ENCODE data around the gene C10orf105. TPM values are rescaled to one million over a fixed set of nuclear protein-coding genes. Genes with fewer than 3 reads are reported as not detected.

Gene C10orf105
- total and polyA plus RNA-seq, 7 experiments from 2014 or later: 0.13 to 1.0 (median 0.19) TPM; not detected in 2

DNA sequence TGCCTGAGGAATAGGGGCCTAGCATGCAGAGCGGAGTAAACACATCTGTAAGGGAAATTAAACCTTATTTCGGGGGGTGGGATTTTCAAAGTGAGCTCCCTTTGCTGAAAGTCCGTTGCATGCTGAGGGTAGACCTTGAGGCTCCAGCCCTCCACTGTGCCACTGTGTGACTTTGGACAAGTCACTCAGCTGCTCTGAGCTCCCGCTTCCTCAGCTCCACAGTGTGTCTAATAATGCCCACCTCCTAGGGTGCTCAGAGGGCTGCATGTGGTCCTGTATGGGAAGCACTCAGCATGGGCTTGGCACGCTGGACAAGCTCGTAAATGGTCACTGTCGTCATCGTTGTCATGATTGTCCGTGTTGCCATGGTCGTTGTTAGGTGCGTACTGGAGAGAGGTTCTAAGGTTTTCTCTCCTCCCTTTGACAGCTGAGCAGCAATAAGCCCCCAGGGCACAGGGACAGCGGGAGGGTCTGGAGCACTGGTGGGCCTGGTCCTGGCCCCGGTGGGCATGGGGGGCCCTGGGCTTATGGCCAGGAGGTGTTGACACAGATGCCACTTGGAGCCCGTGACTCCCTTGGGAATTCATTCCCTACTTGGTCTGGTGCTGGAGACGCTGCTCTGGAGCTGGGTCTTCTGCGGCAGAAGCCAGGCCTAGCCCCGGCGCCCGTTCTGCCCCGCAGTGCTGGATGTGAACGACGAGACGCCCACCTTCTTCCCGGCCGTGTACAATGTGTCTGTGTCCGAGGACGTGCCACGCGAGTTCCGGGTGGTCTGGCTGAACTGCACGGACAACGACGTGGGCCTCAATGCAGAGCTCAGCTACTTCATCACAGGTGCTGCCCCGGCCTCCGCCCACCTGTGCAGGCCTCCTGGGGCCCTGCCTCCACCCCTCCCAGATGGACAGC, 13.1 kb downstream of the C10orf105 start:
- no peaks in the 10 kb centered on the region for H3K36me3 Mint-ChIP-seq
- POLR2A ChIA-PET: interaction anchor here (0.7 to 4.7 kb wide), 5 partner anchors 8 to 70 kb away, joined by 3 to 36 read pairs (median 8); partner anchors contain the start of gene VSIR

DNA sequence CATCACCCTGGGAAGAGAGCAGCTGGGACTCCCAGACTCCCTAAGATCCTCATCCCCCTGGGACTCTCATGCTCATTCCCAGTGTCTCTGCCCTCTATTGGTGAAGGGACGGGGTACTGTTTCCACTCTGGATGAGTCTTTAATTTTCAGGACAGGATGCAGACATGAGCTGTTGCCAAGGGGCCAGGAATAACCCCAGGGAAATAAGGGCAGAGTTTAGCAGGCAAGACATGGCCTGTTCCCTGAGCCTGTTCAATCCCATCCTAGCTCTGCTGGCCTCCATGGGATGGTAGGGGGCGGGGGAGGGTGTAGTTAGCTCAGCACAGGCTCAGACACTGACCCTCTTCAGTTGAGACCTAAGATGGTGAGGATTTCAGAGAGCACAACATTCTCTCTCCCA, 14.0 kb downstream of the C10orf105 start:
- Mint-ChIP-seq H3K36me3 (no peaks in the 10 kb centered on the region), H3K4me1 (peaks cover 12 to 35% (median 25%) of the 10 kb centered on the region in 7 donors), H3K4me3 (no peak overlapping the region), H3K9me3 (peaks cover 0 to 2% (median 0%) of the 10 kb centered on the region in 11 donors), H3K27ac (no peak overlapping the region), H3K27me3 (no peaks in the 10 kb centered on the region)
- ChIA-PET CTCF (interaction anchor here (1.0 to 5.1 kb wide), 7 partner anchors 8 to 135 kb away, joined by 3 to 34 read pairs (median 4); partner anchors contain the start of gene VSIR), POLR2A (interaction anchor here (0.7 to 4.7 kb wide), 6 partner anchors 9 to 71 kb away, joined by 3 to 36 read pairs (median 6); partner anchors contain the start of gene VSIR)
- H3K4me1 ChIP-seq (ENCODE audit: control insufficient read depth in 2 of 2, insufficient read depth in 2 of 2, low read length in 2 of 2): peaks cover 11 to 13% of the 10 kb centered on the region in 2 donors
- H3K27me3 ChIP-seq (ENCODE audit: control insufficient read depth in 2 of 2, insufficient read depth in 2 of 2, low read length in 2 of 2): no peaks in the 10 kb centered on the region
- H3K27ac ChIP-seq (ENCODE audit: low read depth, low read length): no peak overlapping the region
- no peak for DNase-seq
- no peaks in the 10 kb centered on the region for H3K9me3 ChIP-seq (ENCODE audit: control insufficient read depth in 2 of 3, low read length in 3 of 3)
- ATAC-seq: no peak
- intact Hi-C loops (cut with micrococcal nuclease): no loop called here
- H3K36me3 ChIP-seq (ENCODE audit: control insufficient read depth in 2 of 3, insufficient read depth in 3 of 3, low read length in 3 of 3): no peaks in the 10 kb centered on the region
- no peak overlapping the region for H3K4me3 ChIP-seq (ENCODE audit: low read length)

More for the DNA sequence above, 13.1 kb downstream of the C10orf105 start:
- peaks cover 14 to 43% (median 29%) of the 10 kb centered on the region in 7 donors for H3K4me1 Mint-ChIP-seq
- ATAC-seq: no peak
- H3K9me3 Mint-ChIP-seq: peaks cover 0 to 2% (median 0%) of the 10 kb centered on the region in 11 donors
- no peak overlapping the region for H3K4me3 Mint-ChIP-seq
- CTCF ChIA-PET: interaction anchor here (0.6 to 5.1 kb wide), 15 partner anchors 9 to 390 kb away, joined by 3 to 38 read pairs (median 4); partner anchors contain the start of gene VSIR
- Histone ChIP-seq H3K27me3 (ENCODE audit: control insufficient read depth in 2 of 2, insufficient read depth in 2 of 2, low read length in 2 of 2) (no peaks in the 10 kb centered on the region), H3K4me1 (ENCODE audit: control insufficient read depth in 2 of 2, insufficient read depth in 2 of 2, low read length in 2 of 2) (peaks cover 11 to 13% of the 10 kb centered on the region in 2 donors), H3K27ac (ENCODE audit: low read depth, low read length) (no peak overlapping the region), H3K36me3 (ENCODE audit: control insufficient read depth in 2 of 3, insufficient read depth in 3 of 3, low read length in 3 of 3) (no peaks in the 10 kb centered on the region), H3K9me3 (ENCODE audit: control insufficient read depth in 2 of 3, low read length in 3 of 3) (no peaks in the 10 kb centered on the region), H3K4me3 (ENCODE audit: low read length) (no peak overlapping the region)
- no peaks in the 10 kb centered on the region for H3K27me3 Mint-ChIP-seq
- no peak overlapping the region for H3K27ac Mint-ChIP-seq
- intact Hi-C loops (cut with micrococcal nuclease): no loop called here
- DNase-seq: no peak

DNA sequence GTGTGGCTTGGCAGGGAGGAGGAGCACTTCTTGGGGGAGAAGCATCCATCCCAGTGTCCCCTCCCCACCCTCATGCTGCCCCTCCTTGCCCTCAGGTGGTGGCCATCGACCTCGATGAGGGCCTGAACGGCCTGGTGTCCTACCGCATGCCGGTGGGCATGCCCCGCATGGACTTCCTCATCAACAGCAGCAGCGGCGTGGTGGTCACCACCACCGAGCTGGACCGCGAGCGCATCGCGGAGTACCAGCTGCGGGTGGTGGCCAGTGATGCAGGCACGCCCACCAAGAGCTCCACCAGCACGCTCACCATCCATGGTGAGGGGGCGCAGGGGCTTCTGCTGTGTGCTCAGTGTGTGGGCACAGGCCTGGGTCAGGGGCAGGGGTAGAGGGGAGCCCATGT, 14.8 kb downstream of the C10orf105 start:
- ATAC-seq (no peak), DNase-seq (no peak)
- CTCF ChIA-PET: interaction anchor here (0.8 to 5.1 kb wide), 4 partner anchors 7 to 108 kb away, joined by 4 to 34 read pairs (median 18); no protein-coding TSS in a partner anchor
- Mint-ChIP-seq H3K9me3 (peaks cover 0 to 2% (median 0%) of the 10 kb centered on the region in 11 donors), H3K27ac (no peak overlapping the region), H3K36me3 (no peaks in the 10 kb centered on the region), H3K4me1 (peaks cover 12 to 28% (median 20%) of the 10 kb centered on the region in 7 donors), H3K27me3 (no peaks in the 10 kb centered on the region), H3K4me3 (no peak overlapping the region)
- Histone ChIP-seq H3K9me3 (ENCODE audit: control insufficient read depth in 2 of 3, low read length in 3 of 3) (no peaks in the 10 kb centered on the region), H3K27me3 (ENCODE audit: control insufficient read depth in 2 of 2, insufficient read depth in 2 of 2, low read length in 2 of 2) (no peaks in the 10 kb centered on the region), H3K36me3 (ENCODE audit: control insufficient read depth in 2 of 3, insufficient read depth in 3 of 3, low read length in 3 of 3) (no peaks in the 10 kb centered on the region), H3K4me1 (ENCODE audit: control insufficient read depth in 2 of 2, insufficient read depth in 2 of 2, low read length in 2 of 2) (peaks cover 11 to 13% of the 10 kb centered on the region in 2 donors), H3K27ac (ENCODE audit: low read depth, low read length) (no peak overlapping the region), H3K4me3 (ENCODE audit: low read length) (no peak overlapping the region)
- intact Hi-C loops (cut with micrococcal nuclease): no loop called here
- POLR2A ChIA-PET: interaction anchor here (0.6 to 4.7 kb wide), 5 partner anchors 10 to 68 kb away, joined by 3 to 36 read pairs (median 8); partner anchors contain the start of gene VSIR

DNA sequence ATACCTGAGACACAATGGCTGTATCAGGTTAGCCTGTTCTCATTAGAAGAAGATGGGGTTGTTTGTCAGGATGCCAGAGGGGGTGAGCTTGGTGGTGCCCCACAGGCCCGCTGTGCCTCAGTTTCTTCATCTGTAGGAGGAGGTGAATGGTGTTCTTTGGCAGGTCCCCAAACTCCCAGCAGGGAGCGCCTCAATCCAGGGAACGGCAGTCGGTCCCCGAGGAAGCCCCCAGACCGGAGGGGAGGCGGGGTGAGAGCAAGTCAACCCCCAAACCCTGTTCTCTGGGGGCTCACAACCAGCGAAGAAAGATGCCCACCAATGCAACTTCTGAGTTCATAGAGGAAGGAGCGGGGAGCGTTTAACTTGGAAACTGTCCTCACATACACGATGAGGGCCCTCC, 16.0 kb downstream of the C10orf105 start:
- no peaks in the 10 kb centered on the region for H3K27me3 Mint-ChIP-seq
- peaks cover 9 to 19% (median 13%) of the 10 kb centered on the region in 7 donors for H3K4me1 Mint-ChIP-seq
- H3K36me3 Mint-ChIP-seq: no peaks in the 10 kb centered on the region
- intact Hi-C loops (cut with micrococcal nuclease): loop anchor here in 1 of 2 donors (1.0 kb wide), 1 partner anchor 109 kb away; no protein-coding TSS in a partner anchor
- Histone ChIP-seq H3K4me1 (ENCODE audit: control insufficient read depth in 2 of 2, insufficient read depth in 2 of 2, low read length in 2 of 2) (peaks cover 10 to 21% of the 10 kb centered on the region in 2 donors), H3K27me3 (ENCODE audit: control insufficient read depth in 2 of 2, insufficient read depth in 2 of 2, low read length in 2 of 2) (no peaks in the 10 kb centered on the region), H3K27ac (ENCODE audit: low read depth, low read length) (no peak overlapping the region), H3K4me3 (ENCODE audit: low read length) (no peak overlapping the region), H3K9me3 (ENCODE audit: control insufficient read depth in 2 of 3, low read length in 3 of 3) (no peaks in the 10 kb centered on the region), H3K36me3 (ENCODE audit: control insufficient read depth in 2 of 3, insufficient read depth in 3 of 3, low read length in 3 of 3) (no peaks in the 10 kb centered on the region)
- ChIA-PET CTCF (no interaction called here), POLR2A (no interaction called here)
- no peak overlapping the region for H3K27ac Mint-ChIP-seq
- no peak overlapping the region for H3K4me3 Mint-ChIP-seq
- ATAC-seq (no peak), DNase-seq (no peak)
- peaks cover 0 to 2% (median 0%) of the 10 kb centered on the region in 11 donors for H3K9me3 Mint-ChIP-seq

DNA sequence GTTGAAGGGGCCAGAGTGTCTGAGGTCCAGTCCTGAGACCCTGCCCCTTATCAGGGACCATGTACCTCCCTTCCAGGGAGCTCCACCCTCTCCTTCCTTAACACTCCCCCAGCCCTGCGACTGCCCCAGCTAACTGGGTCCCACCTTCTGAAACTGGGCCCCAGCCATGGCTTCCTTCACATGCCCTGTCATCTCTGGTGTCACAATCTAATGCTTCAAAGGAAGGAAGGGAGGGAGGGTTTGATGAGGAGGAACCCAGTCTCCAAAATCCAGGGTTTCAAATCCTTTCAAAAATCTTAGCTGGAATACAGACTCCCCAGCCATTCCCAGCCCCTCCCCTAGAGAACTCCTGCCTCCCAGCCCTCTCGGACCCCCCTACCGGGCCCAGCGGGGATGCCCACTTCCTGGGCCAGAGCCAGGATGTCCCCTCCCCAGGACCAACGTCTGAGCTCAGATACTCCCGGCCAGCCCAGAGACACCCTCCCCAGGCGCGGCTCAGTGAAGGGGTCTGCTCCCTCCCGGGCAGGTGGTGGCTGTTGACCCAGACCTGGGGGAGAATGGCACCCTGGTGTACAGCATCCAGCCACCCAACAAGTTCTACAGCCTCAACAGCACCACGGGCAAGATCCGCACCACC, 18.0 kb downstream of the C10orf105 start:
- intact Hi-C loops (cut with micrococcal nuclease): no loop called here
- ATAC-seq: peak; percentile 37
- Histone ChIP-seq H3K9me3 (ENCODE audit: control insufficient read depth in 2 of 3, low read length in 3 of 3) (no peaks in the 10 kb centered on the region), H3K36me3 (ENCODE audit: control insufficient read depth in 2 of 3, insufficient read depth in 3 of 3, low read length in 3 of 3) (no peaks in the 10 kb centered on the region), H3K4me3 (ENCODE audit: low read length) (no peak overlapping the region), H3K27me3 (ENCODE audit: control insufficient read depth in 2 of 2, insufficient read depth in 2 of 2, low read length in 2 of 2) (no peaks in the 10 kb centered on the region), H3K4me1 (ENCODE audit: control insufficient read depth in 2 of 2, insufficient read depth in 2 of 2, low read length in 2 of 2) (peaks cover 1 to 32% of the 10 kb centered on the region in 2 donors), H3K27ac (ENCODE audit: low read depth, low read length) (no peak overlapping the region)
- Mint-ChIP-seq H3K36me3 (no peaks in the 10 kb centered on the region), H3K27me3 (no peaks in the 10 kb centered on the region), H3K9me3 (no peaks in the 10 kb centered on the region), H3K4me1 (peaks cover 3 to 18% (median 9%) of the 10 kb centered on the region in 7 donors), H3K4me3 (no peak overlapping the region), H3K27ac (no peak overlapping the region)
- ChIA-PET CTCF (interaction anchor here (0.8 to 1.6 kb wide), 2 partner anchors 62 to 72 kb away, joined by 3 read pairs; partner anchors contain the start of gene VSIR), POLR2A (interaction anchor here (1.2 to 1.3 kb wide), 2 partner anchors 63 to 72 kb away, joined by 3 to 4 read pairs; partner anchors contain the start of gene VSIR)
- DNase-seq: no peak

DNA sequence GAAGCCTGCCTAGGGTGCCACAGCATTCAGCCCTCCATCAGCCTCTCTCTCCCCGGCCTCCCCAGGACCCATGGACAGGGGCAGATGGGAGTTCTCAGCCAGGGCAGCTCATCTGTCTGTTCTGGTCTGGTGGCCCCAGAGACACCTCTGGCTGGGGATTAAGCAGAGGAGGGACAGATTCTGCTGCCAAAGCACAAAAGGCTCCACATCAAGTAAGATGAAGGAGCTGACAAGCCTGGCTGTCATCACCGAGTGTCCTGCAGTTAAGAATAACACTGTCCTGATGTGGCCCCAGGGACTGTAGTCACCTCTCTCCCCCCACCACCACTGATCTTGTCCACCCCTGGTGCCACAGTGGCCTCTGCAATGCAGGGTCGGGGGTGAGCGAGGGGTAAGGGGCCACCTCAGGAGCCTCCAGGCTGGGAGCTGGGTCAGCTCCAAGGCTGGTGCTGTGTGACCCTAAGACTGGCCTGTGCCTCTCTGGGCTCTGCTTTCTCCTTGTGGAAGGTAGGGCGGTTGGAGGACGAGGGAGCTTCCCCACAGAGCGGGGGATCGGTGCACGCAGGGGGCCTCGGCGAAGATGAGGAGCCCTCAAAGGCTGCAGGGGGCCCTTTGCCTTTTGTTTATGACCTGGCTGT, 18.7 kb downstream of the C10orf105 start:
- Mint-ChIP-seq H3K27ac (no peak overlapping the region), H3K4me1 (peaks cover 4 to 22% (median 6%) of the 10 kb centered on the region in 7 donors), H3K4me3 (no peak overlapping the region), H3K9me3 (no peaks in the 10 kb centered on the region), H3K27me3 (no peaks in the 10 kb centered on the region), H3K36me3 (no peaks in the 10 kb centered on the region)
- H3K9me3 ChIP-seq (ENCODE audit: control insufficient read depth in 2 of 3, low read length in 3 of 3): no peaks in the 10 kb centered on the region
- ATAC-seq: no peak
- no peaks in the 10 kb centered on the region for H3K27me3 ChIP-seq (ENCODE audit: control insufficient read depth in 2 of 2, insufficient read depth in 2 of 2, low read length in 2 of 2)
- CTCF ChIA-PET: interaction anchor here (1.6 kb wide), 1 partner anchor 73 kb away, joined by 3 read pairs; the partner anchor contains the start of gene VSIR
- H3K4me3 ChIP-seq (ENCODE audit: low read length): no peak overlapping the region
- peaks cover 7 to 38% of the 10 kb centered on the region in 2 donors for H3K4me1 ChIP-seq (ENCODE audit: control insufficient read depth in 2 of 2, insufficient read depth in 2 of 2, low read length in 2 of 2)
- intact Hi-C loops (cut with micrococcal nuclease): no loop called here
- no peak overlapping the region for H3K27ac ChIP-seq (ENCODE audit: low read depth, low read length)
- DNase-seq: no peak
- POLR2A ChIA-PET: interaction anchor here (1.2 kb wide), 1 partner anchor 73 kb away, joined by 4 read pairs; the partner anchor contains the start of gene VSIR
- no peaks in the 10 kb centered on the region for H3K36me3 ChIP-seq (ENCODE audit: control insufficient read depth in 2 of 3, insufficient read depth in 3 of 3, low read length in 3 of 3)

Measured in naive thymus-derived CD4-positive, alpha-beta T cell (primary cell).